OCI-LY3 (cell line): ENCODE measurements around the gene STT3B.

Experiments
- EZH2phosphoT487 ChIP-seq: fragments of 200-600 bp; shearing (Covaris generic); IDR thresholded peaks from 2 replicates; pipeline ENCODE4 v1.6.1; 2018; ENCODE audit warnings: antibody characterized with exemption, mixed run types, low read depth
- TF ChIP-seq, protein P1 (sequence below): fragments of 200-600, 300-600 bp; sonication (generic); IDR thresholded peaks from 2 replicates; pipeline ENCODE4 v1.5.1; 2014; ENCODE audit warnings: antibody characterized with exemption, low read length, low read depth

DNA sequence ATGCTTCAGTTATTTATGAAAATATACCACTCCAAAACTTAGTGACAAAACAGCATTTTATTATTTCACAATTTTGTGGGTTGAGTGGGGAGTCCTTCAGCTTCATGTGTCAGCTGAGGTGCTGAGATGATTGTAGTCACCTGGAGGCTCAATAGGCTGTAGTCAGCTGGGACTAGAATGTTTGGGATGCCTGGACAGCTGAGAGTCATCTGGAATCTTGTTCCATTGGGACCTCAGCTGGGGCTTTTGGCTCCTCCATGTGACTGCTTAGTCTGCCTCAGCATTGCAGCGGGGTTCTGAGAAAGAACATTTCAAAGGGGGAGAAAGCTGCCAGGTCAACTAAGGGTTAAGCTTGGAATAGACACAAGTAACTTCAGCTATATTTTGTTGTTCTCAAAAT lies 13.4 kb downstream of the STT3B start:
- TF ChIP-seq, protein P1, sequence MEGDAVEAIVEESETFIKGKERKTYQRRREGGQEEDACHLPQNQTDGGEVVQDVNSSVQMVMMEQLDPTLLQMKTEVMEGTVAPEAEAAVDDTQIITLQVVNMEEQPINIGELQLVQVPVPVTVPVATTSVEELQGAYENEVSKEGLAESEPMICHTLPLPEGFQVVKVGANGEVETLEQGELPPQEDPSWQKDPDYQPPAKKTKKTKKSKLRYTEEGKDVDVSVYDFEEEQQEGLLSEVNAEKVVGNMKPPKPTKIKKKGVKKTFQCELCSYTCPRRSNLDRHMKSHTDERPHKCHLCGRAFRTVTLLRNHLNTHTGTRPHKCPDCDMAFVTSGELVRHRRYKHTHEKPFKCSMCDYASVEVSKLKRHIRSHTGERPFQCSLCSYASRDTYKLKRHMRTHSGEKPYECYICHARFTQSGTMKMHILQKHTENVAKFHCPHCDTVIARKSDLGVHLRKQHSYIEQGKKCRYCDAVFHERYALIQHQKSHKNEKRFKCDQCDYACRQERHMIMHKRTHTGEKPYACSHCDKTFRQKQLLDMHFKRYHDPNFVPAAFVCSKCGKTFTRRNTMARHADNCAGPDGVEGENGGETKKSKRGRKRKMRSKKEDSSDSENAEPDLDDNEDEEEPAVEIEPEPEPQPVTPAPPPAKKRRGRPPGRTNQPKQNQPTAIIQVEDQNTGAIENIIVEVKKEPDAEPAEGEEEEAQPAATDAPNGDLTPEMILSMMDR = no peak
- no peak for TF ChIP-seq EZH2phosphoT487
